ENCODE measurements around the gene ASCC3. TPM values are rescaled to one million over a fixed set of nuclear protein-coding genes. Genes with fewer than 3 reads are reported as not detected.
A peak's percentile ranks its signal among the peaks of the same experiment; 100 is the strongest.

ASCC3 gene
- total RNA-seq, 2 experiments from 2014 or later: 28.5 to 47.5 TPM

GRCh38 chr6:100664274-100665040, 216.7 kb downstream of the ASCC3 start:
- H3K27ac ChIP-seq (ENCODE audit: low read depth, low read length, poor library complexity, severe bottlenecking): no peak overlapping the region
- POLR2A ChIA-PET: interaction anchor here (0.8 kb wide), 1 partner anchor 38 kb away, joined by 3 read pairs; no protein-coding TSS in a partner anchor

GRCh38 chr6:100663219-100663863, 217.8 kb downstream of the ASCC3 start:
- Histone ChIP-seq H3K27ac (ENCODE audit: low read depth, low read length, poor library complexity, severe bottlenecking) (no peak overlapping the region), H3K9me3 (ENCODE audit: low read length) (no peaks in the 10 kb centered on the region), H3K9me2 (ENCODE audit: insufficient read depth, low read length) (no peaks in the 10 kb centered on the region), H4K20me1 (ENCODE audit: insufficient read depth, low read length) (no peaks in the 10 kb centered on the region), H3K4me2 (ENCODE audit: low read length) (no peak overlapping the region), H3K4me3 (ENCODE audit: low read depth, low read length, poor library complexity, severe bottlenecking) (no peak overlapping the region), H2AFZ (ENCODE audit: low read length) (no peak overlapping the region), H3K79me2 (ENCODE audit: insufficient read depth, low read depth, low read length) (no peaks in the 10 kb centered on the region), H3K4me1 (ENCODE audit: insufficient read depth, low read length, poor library complexity, severe bottlenecking) (no peaks in the 10 kb centered on the region), H3K36me3 (ENCODE audit: insufficient read depth, low read length) (no peaks in the 10 kb centered on the region)
- ChIA-PET POLR2A (interaction anchor here (0.9 to 1.2 kb wide), 2 partner anchors 14 to 803 kb away, joined by 3 to 4 read pairs; no protein-coding TSS in a partner anchor), CTCF (ENCODE audit: unreplicated experiment) (no interaction called here)
- TF ChIP-seq CTCF (conservative IDR thresholded peaks at IDR 0.05; ENCODE audit: low read length) (no peak), EZH2phosphoT487 (IDR thresholded peaks at IDR 0.05; ENCODE audit: borderline replicate concordance, low read depth, low read length) (no peak)
- no peak for DNase-seq (ENCODE audit: low spot score)
- no TSS peak for BruUV-seq (replicated peaks)
- intact Hi-C loops (cut with micrococcal nuclease; ENCODE audit: unreplicated experiment): loop anchor here (5.0 to 10.0 kb wide), 3 partner anchors 186 to 571 kb away; no protein-coding TSS in a partner anchor

More at GRCh38 chr6:100664274-100665040, 216.7 kb downstream of the ASCC3 start:
- no peaks in the 10 kb centered on the region for H3K36me3 ChIP-seq (ENCODE audit: insufficient read depth, low read length)
- no peaks in the 10 kb centered on the region for H3K4me1 ChIP-seq (ENCODE audit: insufficient read depth, low read length, poor library complexity, severe bottlenecking)
- H4K20me1 ChIP-seq (ENCODE audit: insufficient read depth, low read length): no peaks in the 10 kb centered on the region
- no peaks in the 10 kb centered on the region for H3K9me3 ChIP-seq (ENCODE audit: low read length)
- no peak overlapping the region for H3K4me2 ChIP-seq (ENCODE audit: low read length)
- TF ChIP-seq EZH2phosphoT487 (IDR thresholded peaks at IDR 0.05; ENCODE audit: borderline replicate concordance, low read depth, low read length) (no peak), CTCF (conservative IDR thresholded peaks at IDR 0.05; ENCODE audit: low read length) (peak; percentile 84)
- no peak overlapping the region for H3K4me3 ChIP-seq (ENCODE audit: low read depth, low read length, poor library complexity, severe bottlenecking)
- no peaks in the 10 kb centered on the region for H3K79me2 ChIP-seq (ENCODE audit: insufficient read depth, low read depth, low read length)
- intact Hi-C loops (cut with micrococcal nuclease; ENCODE audit: unreplicated experiment): loop anchor here (5.0 to 10.0 kb wide), 3 partner anchors 187 to 570 kb away; no protein-coding TSS in a partner anchor
- peak; percentile 41 for DNase-seq (ENCODE audit: low spot score)
- H3K9me2 ChIP-seq (ENCODE audit: insufficient read depth, low read length): peaks cover 2% of the 10 kb centered on the region; the same call in 1 of the 2 replicates
- no peak overlapping the region for H2AFZ ChIP-seq (ENCODE audit: low read length)
- CTCF ChIA-PET (ENCODE audit: unreplicated experiment): no interaction called here
- BruUV-seq (replicated peaks): no TSS peak

Data from OCI-LY7 (cell line).